Breast epithelium (tissue), 3 donors: ENCODE measurements around the gene CACNA2D1.

Experiments
- CTCF ChIP-seq, 3 donors: fragments of 450-650 bp; IDR thresholded peaks; one replicate each; pipeline ENCODE4 v1.5.1; 2016 to 2017; ENCODE audit warnings: antibody characterized with exemption in 3 of 3, mild to moderate bottlenecking in 3 of 3, moderate library complexity in 3 of 3
- POLR2A ChIP-seq: fragments of 450-650 bp; IDR thresholded peaks from one replicate; pipeline ENCODE4 v1.6.1; 2016; ENCODE audit warnings: antibody characterized with exemption, mild to moderate bottlenecking, moderate library complexity

DNA sequence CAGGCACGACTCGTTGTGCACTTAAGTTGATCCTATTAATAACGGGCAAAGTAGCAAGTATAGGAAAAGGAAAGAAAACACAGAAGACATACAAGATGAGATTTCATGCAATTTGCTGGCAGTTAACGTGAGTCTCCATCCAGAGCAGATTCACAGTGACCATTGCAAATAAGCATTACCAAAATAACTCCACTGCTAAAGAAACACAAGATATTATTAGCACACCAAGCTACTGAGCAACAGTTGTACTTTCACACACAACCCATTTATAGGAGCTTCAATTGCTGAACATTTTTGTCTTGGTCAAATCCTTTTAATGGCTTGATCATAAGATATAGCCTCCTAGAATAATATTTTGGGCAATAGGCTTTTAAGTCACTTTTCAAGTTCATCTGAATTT lies 486.1 kb downstream of the CACNA2D1 start:
- TF ChIP-seq CTCF (IDR thresholded peaks at IDR 0.05) = no peak
- no peak for TF ChIP-seq POLR2A
